Gastroesophageal sphincter (tissue), 4 donors: ENCODE results near the gene TIPRL. TPM values are rescaled to one million over a fixed set of nuclear protein-coding genes. Genes with fewer than 3 reads are reported as not detected.

Source experiments
- ATAC-seq: fragments of 150-250 bp; one replicate; pipeline ENCODE4 v1.9.1; 2016; ENCODE audit warnings: mild to moderate bottlenecking, moderate library complexity
- H3K27ac ChIP-seq, 4 donors: fragments of 200-600 bp; sonication (generic) in 3 of 4; 1 replicate in 3 of 4; 2 replicates in 1 of 4; pipeline ENCODE4 v1.5.1; 2016 to 2019
- H3K27me3 ChIP-seq: fragments of 200-600 bp; sonication (generic); one replicate; pipeline ENCODE4 v1.5.1; 2019
- H3K36me3 ChIP-seq, 2 donors: fragments of 200-600 bp; sonication (generic); one replicate each; pipeline ENCODE4 v1.5.1; 2019; ENCODE audit warnings: control low read depth in 1 of 2
- H3K4me1 ChIP-seq, 3 donors: fragments of 200-600 bp; sonication (generic); 1 replicate in 2 of 3; 2 replicates in 1 of 3; pipeline ENCODE4 v1.5.1; 2016 to 2019; ENCODE audit warnings: control low read depth in 2 of 3
- H3K4me3 ChIP-seq, 2 donors: fragments of 200-600 bp; sonication (generic); one replicate each; pipeline ENCODE4 v1.5.1; 2019; ENCODE audit warnings: mild to moderate bottlenecking in 1 of 2, moderate library complexity in 1 of 2
- H3K9me3 ChIP-seq, 3 donors: fragments of 200-600 bp; sonication (generic); one replicate each; pipeline ENCODE4 v1.5.1; 2017 to 2019; ENCODE audit warnings: control low read depth in 2 of 3
- EP300 ChIP-seq: sonication (generic); formaldehyde crosslinking; IDR thresholded peaks from one replicate; pipeline ENCODE4 v1.6.1; 2017; ENCODE audit warnings: antibody characterized with exemption, mild to moderate bottlenecking
- POLR2A ChIP-seq, 2 donors: fragments of 450-650 bp; IDR thresholded peaks; one replicate each; pipeline ENCODE4 v1.6.1; 2017; ENCODE audit warnings: antibody characterized with exemption in 2 of 2, mild to moderate bottlenecking in 2 of 2, moderate library complexity in 1 of 2
- POLR2AphosphoS5 ChIP-seq: sonication (generic); formaldehyde crosslinking; IDR thresholded peaks from one replicate; pipeline ENCODE4 v1.6.1; 2017; ENCODE audit warnings: antibody characterized with exemption
- WGBS, 2 donors: methylation state at CpG; one replicate each; pipeline ENCODE4 v1.1.5; 2018; ENCODE audit warnings: low coverage in 1 of 2; 5-methylcytosine and 5-hydroxymethylcytosine counted together
- total RNA-seq, 4 donors: library from RNA; depleted of rRNA; stranded (reverse); fragments of >200 nt; gene quantifications; one replicate each; pipeline ENCODE4 v1.1.0, GENCODE V29; 2016
- TF ChIP-seq, protein P1 (sequence below), 4 experiments: fragments of 200-600 bp in 2 of 4; fragments of 450-650 bp in 2 of 4; sonication (generic) in 1 of 4; IDR thresholded peaks; one replicate each; pipeline ENCODE4 v1.5.1; 2017 to 2019; ENCODE audit warnings: antibody characterized with exemption in 4 of 4, mild to moderate bottlenecking in 2 of 4, moderate library complexity in 2 of 4

The TIPRL gene
- total RNA-seq, 4 donors from 2014 or later, result 16.7 to 34.9 (median 23.5) TPM

DNA sequence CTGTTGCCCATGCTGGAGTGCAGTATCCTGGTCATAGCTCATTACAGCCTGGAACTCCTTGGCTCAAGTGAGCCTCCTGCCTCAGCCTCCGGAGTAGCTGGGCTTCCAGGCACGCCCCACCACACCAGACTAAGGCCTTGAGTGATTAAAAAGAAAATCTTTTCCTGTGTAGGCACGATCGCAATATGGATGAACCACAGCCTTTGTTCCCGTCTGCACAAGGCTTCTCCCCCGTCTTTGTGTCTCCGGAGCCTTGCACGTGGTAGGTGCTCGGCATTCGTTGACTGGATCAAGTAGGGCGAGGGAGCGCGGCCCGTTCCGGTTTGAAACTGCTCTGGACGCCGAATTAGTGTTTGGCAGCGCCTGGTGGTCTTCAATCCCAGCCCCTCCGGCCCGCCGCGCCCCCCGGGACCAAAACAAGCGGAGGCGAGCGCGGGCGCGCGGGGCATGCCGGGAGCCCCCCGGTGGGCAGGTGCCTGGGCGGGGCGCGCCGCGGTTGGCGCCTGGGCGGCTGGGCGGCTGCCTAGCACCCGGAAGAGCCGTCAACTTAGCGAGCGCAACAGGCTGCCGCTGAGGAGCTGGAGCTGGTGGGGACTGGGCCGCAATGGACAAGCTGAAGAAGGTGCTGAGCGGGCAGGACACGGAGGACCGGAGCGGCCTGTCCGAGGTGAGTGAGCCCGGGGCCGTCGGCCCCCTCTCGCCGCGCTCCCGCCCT, 46.9 kb downstream of the TIPRL start, which contains the start of gene SFT2D2:
Gene SFT2D2 (plus strand): TSS at position 529 of the 715 bp plus-strand sequence. CDS start 76 bp downstream, at position 605.
- peak; percentile 96 for ATAC-seq
- peak within 1 kb of the TSS; percentile 67 to 92 (median 90) for H3K27ac ChIP-seq
- TF ChIP-seq EP300 (no peak), POLR2A (IDR thresholded peaks at IDR 0.05) (peak; percentile 64 to 80), POLR2AphosphoS5 (peak; percentile 73)
- TF ChIP-seq, protein P1, sequence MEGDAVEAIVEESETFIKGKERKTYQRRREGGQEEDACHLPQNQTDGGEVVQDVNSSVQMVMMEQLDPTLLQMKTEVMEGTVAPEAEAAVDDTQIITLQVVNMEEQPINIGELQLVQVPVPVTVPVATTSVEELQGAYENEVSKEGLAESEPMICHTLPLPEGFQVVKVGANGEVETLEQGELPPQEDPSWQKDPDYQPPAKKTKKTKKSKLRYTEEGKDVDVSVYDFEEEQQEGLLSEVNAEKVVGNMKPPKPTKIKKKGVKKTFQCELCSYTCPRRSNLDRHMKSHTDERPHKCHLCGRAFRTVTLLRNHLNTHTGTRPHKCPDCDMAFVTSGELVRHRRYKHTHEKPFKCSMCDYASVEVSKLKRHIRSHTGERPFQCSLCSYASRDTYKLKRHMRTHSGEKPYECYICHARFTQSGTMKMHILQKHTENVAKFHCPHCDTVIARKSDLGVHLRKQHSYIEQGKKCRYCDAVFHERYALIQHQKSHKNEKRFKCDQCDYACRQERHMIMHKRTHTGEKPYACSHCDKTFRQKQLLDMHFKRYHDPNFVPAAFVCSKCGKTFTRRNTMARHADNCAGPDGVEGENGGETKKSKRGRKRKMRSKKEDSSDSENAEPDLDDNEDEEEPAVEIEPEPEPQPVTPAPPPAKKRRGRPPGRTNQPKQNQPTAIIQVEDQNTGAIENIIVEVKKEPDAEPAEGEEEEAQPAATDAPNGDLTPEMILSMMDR (IDR thresholded peaks at IDR 0.05), result no peak

DNA sequence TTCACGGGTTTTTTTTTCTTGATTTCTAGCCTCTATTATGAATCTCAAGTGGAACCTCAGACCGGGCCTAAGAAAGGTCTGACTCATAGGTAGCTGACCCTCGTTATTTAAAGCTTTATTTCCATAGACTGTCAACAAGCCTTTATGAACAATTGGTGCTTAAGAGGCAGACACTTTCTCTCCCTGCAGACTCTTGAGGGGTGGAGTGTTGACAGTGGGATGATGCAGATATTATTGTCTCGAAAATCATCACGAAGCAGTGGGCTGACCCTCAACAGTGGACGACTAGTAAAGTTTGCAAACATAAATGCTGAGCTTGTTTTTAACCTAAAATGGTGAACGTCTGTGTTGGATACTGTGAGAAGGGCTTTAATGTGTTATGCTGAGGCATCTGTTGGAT, 48.9 kb downstream of the TIPRL start:
- Histone ChIP-seq H3K9me3 (peaks cover 0 to 4% (median 0%) of the 10 kb centered on the region in 3 donors), H3K4me1 (peaks cover 0 to 60% (median 24%) of the 10 kb centered on the region in 3 donors), H3K27me3 (no peaks in the 10 kb centered on the region), H3K27ac (peak overlapping the region in 2 of 4 donors; percentile 89 to 90), H3K36me3 (peaks cover 0 to 23% of the 10 kb centered on the region in 2 donors), H3K4me3 (peak overlapping the region in 1 of 2 donors; percentile 92)
- 18 to 37% methylated on average over 7 of the region's 7 CpGs for WGBS, 2 donors
- TF ChIP-seq POLR2AphosphoS5, result no peak
- no peak for ATAC-seq

More for the DNA sequence above, 46.9 kb downstream of the TIPRL start, which contains the start of gene SFT2D2:
- 3% methylated on average over 8 of the region's 58 CpGs; no CpG with 5 or more reads in 1 of the 2 donors for WGBS, 2 donors
- peaks cover 0 to 4% of the 10 kb centered on the region in 2 donors for H3K36me3 ChIP-seq
- peaks cover 0 to 49% (median 21%) of the 10 kb centered on the region in 3 donors for H3K4me1 ChIP-seq
- H3K4me3 ChIP-seq, result peak within 1 kb of the TSS; percentile 81 to 92
- no peaks in the 10 kb centered on the region for H3K27me3 ChIP-seq
- H3K9me3 ChIP-seq, result peaks cover 0 to 4% (median 0%) of the 10 kb centered on the region in 3 donors

DNA sequence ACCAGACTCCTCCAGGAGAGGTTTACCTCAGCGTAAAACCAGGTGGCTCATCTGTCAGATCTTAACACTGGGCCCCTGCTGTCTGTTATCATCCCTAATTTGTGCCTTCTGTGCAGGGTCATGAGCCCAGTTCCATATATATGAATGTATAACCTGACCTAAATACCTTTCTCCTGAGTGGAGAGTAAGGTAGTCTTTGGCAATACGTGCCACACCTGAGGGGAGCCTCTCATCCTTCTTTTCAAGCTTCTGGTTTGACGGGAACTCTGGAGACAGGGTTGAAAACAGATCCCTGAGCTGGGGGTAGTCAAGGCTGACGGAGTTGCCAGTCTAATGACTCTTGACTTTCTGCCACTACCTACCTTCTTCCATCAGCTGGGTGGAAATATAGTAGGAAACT, 51.1 kb downstream of the TIPRL start:
- H3K27ac ChIP-seq, result no peak overlapping the region
- TF ChIP-seq POLR2AphosphoS5, result no peak
- no peak for ATAC-seq
- H3K4me3 ChIP-seq, result no peak overlapping the region
- peaks cover 0 to 63% (median 24%) of the 10 kb centered on the region in 3 donors for H3K4me1 ChIP-seq
- H3K27me3 ChIP-seq, result no peaks in the 10 kb centered on the region
- 100% methylated on average over 1 of the region's 4 CpGs; no CpG with 5 or more reads in 1 of the 2 donors for WGBS, 2 donors
- no peaks in the 10 kb centered on the region for H3K9me3 ChIP-seq
- H3K36me3 ChIP-seq, result peaks cover 0 to 46% of the 10 kb centered on the region in 2 donors

DNA sequence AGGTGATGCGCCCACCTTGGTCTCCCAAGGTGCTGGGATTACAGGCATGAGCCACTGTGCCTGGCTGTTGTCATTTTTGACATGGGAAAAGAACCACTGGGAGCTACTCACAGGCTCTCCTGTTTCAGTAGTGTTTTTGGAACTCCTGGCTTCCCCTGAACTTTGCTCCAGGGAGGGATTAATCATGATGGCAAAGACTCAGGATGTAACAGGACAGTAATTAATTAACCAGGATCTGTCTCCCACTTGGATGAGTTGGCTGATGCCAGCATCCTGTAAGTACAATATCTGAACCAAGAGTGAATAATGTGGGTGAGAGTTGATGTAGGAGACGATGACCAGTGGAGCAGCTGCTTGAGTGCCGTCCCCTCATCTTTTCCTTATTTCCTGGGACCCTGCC, 51.9 kb downstream of the TIPRL start:
- no peaks in the 10 kb centered on the region for H3K27me3 ChIP-seq
- H3K27ac ChIP-seq, result no peak overlapping the region
- H3K9me3 ChIP-seq, result no peaks in the 10 kb centered on the region
- no peak for ATAC-seq
- 94 to 100% methylated on average over 1 to 3 of the region's 3 CpGs for WGBS, 2 donors
- peaks cover 4 to 64% (median 24%) of the 10 kb centered on the region in 3 donors for H3K4me1 ChIP-seq
- H3K4me3 ChIP-seq, result no peak overlapping the region
- peaks cover 0 to 53% of the 10 kb centered on the region in 2 donors for H3K36me3 ChIP-seq
- TF ChIP-seq EP300 (no peak), POLR2AphosphoS5 (no peak), POLR2A (IDR thresholded peaks at IDR 0.05) (no peak)
- TF ChIP-seq, protein P1 (IDR thresholded peaks at IDR 0.05), result no peak

DNA sequence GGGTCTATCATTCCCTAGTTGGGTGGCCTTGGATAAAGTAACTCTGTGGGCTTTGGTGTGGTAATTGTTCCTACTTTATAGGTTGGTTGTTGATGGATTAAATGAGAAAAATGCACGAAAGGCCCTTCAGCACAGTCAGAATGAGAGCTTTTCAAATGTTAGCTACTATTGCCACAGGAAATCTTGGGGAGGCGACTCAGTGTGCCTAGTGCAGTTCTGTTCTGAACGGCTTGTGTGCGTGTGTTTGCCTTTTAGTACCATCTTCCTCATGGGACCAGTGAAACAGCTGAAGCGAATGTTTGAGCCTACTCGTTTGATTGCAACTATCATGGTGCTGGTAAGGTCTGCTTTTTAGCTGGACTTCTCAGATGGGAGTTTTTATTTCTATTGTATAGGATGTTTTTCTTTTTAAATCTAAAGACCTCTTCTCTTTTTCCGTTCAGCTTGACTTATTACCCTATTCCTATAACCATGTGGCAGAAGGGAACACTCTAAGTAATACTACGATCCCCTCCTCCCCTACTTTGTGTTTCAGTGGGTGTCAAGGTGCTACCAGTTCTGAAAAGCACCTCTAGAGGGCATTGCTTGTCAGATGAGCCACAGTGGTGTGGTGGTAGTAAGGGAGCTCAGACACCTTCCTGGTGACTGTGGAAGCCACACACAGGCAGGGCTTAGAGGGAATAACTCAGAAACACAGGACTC, 56.2 kb downstream of the TIPRL start:
- peak; percentile 61 for ATAC-seq
- no peaks in the 10 kb centered on the region for H3K27me3 ChIP-seq
- WGBS, 2 donors, result 90 to 92% methylated on average over 5 to 8 of the region's 8 CpGs

More for the DNA sequence above, 56.2 kb downstream of the TIPRL start:
- no peaks in the 10 kb centered on the region for H3K9me3 ChIP-seq
- peaks cover 3 to 43% (median 4%) of the 10 kb centered on the region in 3 donors for H3K4me1 ChIP-seq
- H3K4me3 ChIP-seq, result no peak overlapping the region
- TF ChIP-seq, protein P1 (IDR thresholded peaks at IDR 0.05), result peak; percentile 11 to 61 (median 37)
- TF ChIP-seq EP300, result no peak
- peak overlapping the region in 3 of 4 donors; percentile 9 to 51 (median 32) for H3K27ac ChIP-seq
- H3K36me3 ChIP-seq, result peaks cover 0 to 92% of the 10 kb centered on the region in 2 donors
